HEK293 (cell line): ENCODE data around the gene PLPPR1.

Experiments used
- CTCF ChIP-seq: fragments of 450-650 bp; formaldehyde crosslinking; IDR thresholded peaks from 2 replicates; pipeline ENCODE4 v1.5.1; 2016; ENCODE audit warnings: missing biosample characterization, missing genetic modification characterization
- KLF9 ChIP-seq: fragments of 450-650 bp; formaldehyde crosslinking; IDR thresholded peaks from 2 replicates; pipeline ENCODE4 v1.5.1; 2016; ENCODE audit warnings: missing biosample characterization, missing genetic modification characterization, low read depth
- MEIS1 ChIP-seq: sonication (generic); formaldehyde crosslinking; IDR thresholded peaks from 2 replicates; pipeline ENCODE4 v1.8.1; 2022; ENCODE audit warnings: missing genetic modification reagents, mild to moderate bottlenecking, borderline replicate concordance
- REST ChIP-seq: fragments of 450-650 bp; formaldehyde crosslinking; IDR thresholded peaks from 2 replicates; pipeline ENCODE4 v1.5.1; 2016; ENCODE audit warnings: missing biosample characterization, missing genetic modification characterization
- ZNF292 ChIP-seq: fragments of 450-650 bp; formaldehyde crosslinking; IDR thresholded peaks from 2 replicates; pipeline ENCODE4 v1.5.1; 2016; ENCODE audit warnings: low read depth, missing biosample characterization, missing genetic modification characterization, borderline replicate concordance

GRCh38 chr9:101114317-101114716 lies 85.8 kb downstream of the PLPPR1 start:
- TF ChIP-seq CTCF (tag by site-specific recombination) (no peak), KLF9 (tag by site-specific recombination) (no peak), MEIS1 (CRISPR knock-in tag) (no peak), ZNF292 (tag by site-specific recombination) (no peak), REST (no peak)
